NCI-H2196 (cell line): Measurements from ENCODE around the gene PARP15.
"Not testable (repeated sequence)": the region's sequence is repeated elsewhere in the genome, so short reads cannot be mapped to it uniquely, and the experiment has no call there.

Experiments used
- DNase-seq: peaks from one replicate; lab custom pipeline; 2025; ENCODE audit not compliant: unreplicated experiment; lab: John Stamatoyannopoulos, UW

Gene PARP15

GRCh38 chr3:122612696-122613095 lies 35.2 kb downstream of the PARP15 start:
- DNase-seq: no peak

DNA sequence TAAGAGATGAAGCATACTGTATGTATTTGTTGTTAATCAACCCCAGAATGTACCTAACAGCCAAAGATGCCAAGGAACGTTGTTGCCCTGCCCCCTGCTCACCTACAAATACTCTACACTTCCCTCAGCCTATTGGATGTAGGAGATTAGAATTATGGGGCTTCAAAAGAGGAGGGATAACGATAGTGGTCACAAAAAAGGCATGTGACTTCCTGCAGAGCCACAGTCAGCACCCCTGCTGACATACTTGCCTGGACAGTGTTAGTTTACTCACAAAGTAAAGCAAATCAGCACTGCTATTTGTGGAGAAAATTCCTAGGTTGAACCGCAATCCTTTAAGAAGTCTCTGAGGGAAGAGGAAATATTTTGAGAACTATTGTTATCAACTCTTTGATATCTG lies 37.9 kb downstream of the PARP15 start:
- DNase-seq: no peak

DNA sequence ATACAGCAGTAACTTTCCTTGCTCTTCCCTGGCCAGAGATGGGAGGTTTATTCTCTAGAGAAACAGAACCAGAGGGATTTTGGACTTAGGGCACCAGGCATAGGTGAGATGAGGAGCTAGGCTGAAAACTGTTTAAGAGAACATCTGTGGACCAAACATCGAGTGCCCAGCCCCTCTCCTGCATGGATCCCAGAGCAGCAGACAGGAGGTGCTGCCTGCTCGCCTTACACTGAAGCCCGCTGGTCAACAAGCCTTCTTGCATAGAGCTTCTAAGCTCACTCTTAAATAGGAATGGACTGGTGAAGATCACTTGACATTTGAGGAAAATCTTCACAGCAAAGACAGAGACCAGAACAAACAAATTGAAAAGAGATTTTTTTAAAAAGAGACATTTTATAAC lies 41.2 kb downstream of the PARP15 start:
- DNase-seq: no peak

DNA sequence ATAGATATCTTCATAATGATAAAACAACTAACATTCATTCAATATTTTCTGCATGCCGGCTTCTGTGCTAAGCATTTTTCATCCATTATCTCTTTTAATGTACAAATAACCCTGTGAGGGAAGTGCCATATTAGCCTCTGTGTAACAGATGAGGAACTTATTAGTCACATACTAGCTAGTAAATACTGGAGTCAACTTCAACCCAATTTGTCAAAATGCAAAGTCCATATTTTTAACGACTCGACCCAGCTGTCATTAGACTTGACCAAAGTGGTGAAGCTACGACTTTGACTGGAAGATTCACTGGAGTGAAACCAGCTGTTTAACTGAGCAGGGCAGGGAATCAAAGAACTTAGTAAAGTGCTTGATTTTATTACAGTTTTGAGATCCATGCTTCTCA lies 41.6 kb downstream of the PARP15 start:
- no peak for DNase-seq

DNA sequence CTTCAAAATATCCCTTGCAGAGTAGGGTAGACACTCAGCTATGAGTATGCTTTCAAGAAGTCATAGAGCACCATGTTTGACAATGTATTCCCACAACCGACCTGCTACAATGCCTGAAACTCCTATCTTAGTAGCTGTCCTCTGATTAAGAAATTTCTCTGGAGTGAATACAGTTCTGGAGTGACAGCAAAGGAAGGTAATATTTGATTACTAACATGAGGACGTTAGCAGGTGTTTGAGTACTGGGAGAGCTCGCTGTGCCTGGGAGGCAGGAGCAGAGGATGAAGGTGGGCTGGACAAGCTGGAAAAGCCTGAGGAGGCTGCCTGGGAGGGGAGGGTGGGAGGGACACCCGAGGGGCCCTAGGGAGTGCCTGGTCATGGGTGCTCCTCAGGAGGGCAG lies 42.9 kb downstream of the PARP15 start:
- DNase-seq: no peak

- no peak for DNase-seq
These were observed 43.7 kb downstream of the PARP15 start for GRCh38 chr3:122621112-122621511.

DNA sequence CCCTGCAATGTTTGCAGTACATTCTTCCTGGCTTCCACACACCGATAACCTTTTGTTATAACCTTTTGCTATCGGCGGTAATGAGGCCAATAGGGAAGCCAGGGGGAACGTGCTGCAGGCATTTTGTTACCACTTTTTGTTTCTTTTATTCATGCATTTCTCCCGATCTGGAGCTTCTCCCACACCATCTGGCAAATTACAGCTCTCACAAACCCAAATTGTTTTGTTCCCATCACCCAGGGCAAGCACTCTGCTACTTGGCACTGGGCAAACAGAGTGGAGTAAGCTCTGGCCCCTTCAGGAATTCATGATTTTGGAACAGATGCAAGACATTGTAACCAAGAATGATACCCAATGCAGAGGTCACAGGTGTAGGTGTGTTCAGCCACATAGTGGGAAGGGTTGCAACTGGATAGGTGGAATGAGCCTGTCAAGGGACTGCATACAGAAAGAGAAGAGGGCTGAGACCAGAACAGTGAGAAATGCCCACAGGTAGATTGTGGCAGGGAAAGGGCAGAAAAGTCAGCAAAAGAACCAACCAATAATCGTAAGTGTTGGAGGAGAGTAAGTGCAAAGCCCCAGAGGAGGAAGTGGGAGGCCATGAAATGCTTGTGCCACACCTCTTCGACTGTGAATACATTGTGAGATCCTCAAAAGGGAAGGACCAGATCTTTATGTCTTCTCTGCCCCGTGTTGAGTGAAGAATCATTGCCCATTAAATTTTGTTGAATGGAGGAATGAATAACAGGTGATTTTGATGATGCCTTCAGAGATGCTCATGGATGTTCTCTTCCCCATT lies 45.8 kb downstream of the PARP15 start:
- DNase-seq: no peak

- no peak for DNase-seq
These were observed 49.2 kb downstream of the PARP15 start for GRCh38 chr3:122626515-122627180.

DNA sequence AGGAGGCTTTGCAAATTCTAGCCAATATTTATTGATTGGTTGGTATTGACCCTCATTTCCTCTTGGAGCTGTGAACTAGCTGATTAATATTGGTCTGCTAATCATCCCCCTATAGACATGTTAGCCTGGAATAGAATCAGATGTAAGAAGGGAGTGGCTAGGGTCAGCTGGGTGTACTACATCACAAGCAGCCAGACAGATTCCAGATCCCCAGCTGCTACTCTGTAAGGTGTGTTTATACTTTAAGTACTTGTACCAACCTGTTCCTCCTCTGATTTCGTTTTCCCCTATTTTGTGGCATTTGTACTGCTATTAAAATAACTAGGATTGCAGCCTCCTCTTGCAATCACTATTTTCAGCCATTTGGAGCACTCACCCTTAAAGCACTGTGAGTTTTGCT lies 49.9 kb downstream of the PARP15 start:
- DNase-seq: no peak

- DNase-seq: no peak
These were observed 51.1 kb downstream of the PARP15 start for GRCh38 chr3:122628567-122628966.

DNA sequence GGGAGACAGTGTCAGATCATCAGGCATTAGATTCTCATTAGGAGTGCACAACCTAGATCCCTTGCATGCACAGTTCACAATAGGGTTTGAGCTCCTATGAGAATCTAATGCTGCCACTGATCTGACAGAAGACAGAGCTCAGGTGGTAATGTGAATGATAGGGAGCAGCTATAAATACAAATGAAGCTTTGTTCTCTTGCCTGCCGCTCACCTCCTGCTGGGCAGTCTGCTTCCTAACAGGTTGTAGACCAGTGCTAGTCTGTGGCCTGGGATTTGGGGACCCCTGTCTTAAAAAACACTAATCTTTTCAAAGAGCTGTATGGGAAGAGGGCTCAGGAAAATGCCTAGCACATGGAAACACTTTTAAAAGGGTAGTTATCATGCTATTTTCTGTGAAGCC lies 52.3 kb downstream of the PARP15 start:
- DNase-seq: no peak

DNA sequence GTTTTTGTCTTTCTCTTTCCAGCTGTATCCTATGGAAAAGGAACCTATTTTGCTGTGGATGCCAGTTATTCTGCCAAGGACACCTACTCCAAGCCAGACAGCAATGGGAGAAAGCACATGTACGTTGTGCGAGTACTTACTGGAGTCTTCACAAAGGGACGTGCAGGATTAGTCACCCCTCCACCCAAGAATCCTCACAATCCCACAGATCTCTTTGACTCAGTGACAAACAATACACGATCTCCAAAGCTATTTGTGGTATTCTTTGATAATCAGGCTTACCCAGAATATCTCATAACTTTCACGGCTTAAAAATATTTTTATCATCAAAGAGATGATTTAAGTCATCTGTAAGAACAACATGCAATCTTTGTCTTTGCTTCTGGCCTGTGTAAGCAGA lies 58.3 kb downstream of the PARP15 start:
- no peak for DNase-seq

- no peak for DNase-seq
These were observed 59.2 kb downstream of the PARP15 start for GRCh38 chr3:122636697-122637096.

DNA sequence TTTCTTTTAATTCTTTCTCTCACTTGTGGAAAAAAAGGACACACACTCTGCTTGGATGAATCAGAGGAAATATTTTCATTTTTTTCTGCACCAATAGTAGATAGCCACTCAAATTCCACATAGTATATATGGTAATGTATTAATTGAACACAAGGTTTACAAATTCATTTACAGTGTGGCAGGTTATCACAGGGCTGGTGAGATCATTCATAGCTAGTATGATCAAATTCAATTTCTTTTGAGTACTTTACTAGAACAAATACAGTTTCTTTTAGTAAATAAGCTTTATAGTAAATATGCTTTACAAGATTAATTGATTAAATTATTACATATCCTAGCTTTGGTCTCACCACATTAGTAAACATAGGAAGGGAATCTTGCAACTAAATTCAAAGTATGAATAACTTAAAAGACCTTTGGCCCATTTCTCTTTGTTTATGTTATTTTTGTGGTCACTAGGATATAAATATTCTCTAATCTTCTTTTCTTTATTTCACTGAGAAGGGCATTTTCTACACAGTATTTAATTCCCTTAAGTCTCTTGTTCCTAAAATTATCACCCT lies 63.1 kb downstream of the PARP15 start:
- no peak for DNase-seq

DNA sequence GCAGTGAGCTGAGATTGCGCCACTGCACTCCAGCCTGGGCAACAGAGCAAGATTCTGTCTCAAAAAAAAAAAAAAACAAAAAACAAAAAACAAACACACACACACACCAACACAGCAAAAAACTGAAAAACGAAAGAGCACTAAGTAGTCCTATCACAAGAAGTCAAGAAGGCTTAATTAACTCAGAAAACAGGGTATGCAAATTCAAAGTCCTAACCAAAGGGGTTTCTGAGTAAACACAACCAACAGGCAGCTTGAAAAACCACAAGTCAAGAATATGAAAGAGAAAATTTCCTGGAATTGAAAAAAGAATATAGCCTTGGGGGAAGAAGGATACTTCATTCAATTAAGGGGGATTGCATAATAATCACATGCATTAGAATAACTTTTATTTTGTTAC lies 65.5 kb downstream of the PARP15 start:
- DNase-seq: no peak

- DNase-seq: no peak
These were observed 68.9 kb downstream of the PARP15 start for GRCh38 chr3:122646146-122646988.

GRCh38 chr3:122651233-122651907 lies 73.9 kb downstream of the PARP15 start:
- DNase-seq: not testable (repeated sequence)

- not testable (repeated sequence) for DNase-seq
These were observed 74.5 kb downstream of the PARP15 start for GRCh38 chr3:122651962-122652361.

DNA sequence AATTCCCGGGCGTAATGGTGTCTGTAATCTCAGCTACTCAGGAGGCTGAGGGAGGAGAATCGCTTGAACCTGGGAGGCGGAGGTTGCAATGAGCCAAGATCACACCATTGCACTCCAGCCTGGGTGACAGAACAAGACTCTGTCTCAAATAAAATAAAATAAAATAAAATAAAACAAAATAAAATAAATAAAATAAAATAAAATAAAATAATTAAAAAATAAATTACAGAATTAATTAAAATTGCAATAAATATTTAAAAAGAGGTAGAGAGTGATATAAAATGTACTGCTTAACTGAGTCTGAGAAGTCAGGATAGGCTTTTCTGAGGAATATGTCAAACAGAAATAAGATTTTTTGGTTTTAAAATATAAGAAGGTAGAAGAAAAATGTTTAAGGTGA lies 80.9 kb downstream of the PARP15 start:
- not testable (repeated sequence) for DNase-seq

DNA sequence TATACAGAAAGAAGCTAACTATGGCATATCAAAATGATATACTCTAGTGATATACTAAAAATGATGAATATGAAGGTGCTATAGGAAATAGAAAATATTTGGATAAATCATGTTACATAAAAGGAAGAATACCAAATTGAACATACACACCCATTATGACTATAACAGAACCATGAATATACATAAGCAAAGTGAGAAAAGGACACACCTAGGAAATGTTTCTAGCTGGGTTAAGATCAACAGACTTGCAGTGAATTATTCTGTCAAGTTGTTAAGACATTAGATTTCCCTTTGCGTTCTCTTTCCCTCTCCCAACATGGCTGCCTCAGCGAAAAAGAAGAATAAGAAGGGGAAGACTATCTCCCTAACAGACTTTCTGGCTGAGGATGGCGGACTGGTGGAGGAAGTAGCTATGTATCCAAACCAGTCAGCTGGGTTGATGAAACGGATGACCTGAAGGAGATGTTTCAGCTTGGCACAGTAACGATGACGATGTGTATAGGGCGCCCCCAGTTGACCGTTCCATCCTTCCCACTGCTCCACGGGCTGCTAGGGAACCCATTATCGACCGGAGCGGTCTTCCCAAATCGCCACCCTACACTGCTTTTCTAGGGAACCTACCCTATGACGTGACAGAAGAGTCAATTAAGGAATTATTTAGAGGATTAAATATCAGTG lies 83.0 kb downstream of the PARP15 start:
- DNase-seq: no peak
